Measurements from ENCODE around the gene TMEM95.
"Not testable (repeated sequence)": the region's sequence is repeated elsewhere in the genome, so short reads cannot be mapped to it uniquely, and the experiment has no call there.

TMEM95 gene

DNA sequence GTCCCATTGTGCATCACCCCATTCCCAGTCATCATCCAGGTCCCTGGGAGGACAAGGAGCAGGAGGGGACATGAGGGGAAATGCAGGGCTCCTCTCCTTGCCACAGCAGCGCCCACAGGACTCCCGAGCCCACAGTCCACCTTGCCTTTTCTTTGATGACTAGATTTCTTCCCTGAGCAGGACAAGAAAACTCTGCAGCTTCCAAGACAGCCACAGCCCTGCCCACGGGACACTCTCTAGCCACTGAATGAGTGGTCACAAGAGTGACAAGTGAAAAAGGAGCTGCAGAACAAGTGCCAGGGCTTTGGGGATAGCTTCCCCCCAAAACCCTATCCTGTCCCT lies 30.5 kb upstream of the TMEM95 start:
- no peak for DNase-seq

DNA sequence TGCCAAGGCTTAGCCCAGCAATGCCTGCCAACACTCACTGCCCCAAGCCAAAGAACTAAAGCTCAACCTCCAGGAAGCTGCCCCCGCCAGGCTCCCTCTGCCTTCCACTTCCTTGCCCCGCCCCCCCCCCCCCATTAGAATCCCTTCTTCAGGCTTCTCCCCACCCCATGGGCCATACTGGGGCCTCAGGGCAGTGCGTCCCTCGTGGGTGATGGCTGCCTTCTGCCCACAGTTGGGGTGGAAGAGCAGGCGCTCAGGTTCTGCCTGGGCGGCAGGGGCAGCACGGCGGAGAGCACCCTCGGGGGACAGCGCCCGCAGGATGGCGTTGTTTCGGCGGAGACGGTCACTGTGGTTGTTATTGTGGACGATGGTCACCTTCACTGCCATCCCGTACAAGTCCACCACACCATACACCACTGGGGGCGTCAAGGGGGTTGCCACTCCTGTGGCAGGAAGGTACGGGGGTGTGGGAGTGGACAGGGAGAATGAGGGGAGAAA lies 29.9 kb upstream of the TMEM95 start:
- DNase-seq = no peak

DNA sequence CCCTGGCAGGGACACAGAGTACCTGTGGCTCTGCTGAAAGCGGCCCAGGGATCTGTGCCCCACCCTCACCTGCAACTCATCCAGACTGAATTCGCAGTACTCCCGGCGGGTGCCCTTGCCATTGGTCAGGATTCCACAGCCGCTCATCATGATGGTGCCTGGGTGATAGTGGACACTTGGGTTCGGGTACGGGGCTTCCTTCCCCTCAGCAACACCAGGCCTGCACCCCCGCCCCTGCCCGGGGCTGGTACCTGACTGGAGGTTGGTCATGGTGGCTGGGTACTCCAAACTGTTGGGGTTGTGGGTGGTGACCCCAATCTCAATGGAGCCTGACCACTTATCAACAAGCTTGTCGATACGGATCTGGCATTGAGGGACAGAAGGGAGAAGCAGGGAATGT lies 28.8 kb upstream of the TMEM95 start:
- DNase-seq = no peak

DNA sequence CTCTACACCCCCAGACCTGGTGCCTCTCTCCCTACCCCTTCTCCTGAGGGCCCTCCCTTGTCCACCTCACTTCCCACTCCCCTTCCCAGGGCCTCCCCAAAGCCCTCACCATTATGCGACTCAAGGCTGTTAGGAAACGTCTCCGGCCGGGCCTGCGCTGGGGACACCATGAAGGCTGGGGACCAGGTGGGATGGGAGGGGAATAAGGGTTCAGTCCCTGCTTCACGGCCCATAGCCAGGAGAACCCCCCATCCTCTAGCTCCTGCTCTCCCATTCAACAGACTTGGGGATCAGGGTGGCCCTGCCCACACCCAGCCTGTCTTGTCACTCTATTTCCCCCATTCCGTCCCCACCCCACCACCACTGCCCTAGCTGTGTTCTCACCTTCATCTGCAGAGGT lies 27.9 kb upstream of the TMEM95 start:
- no peak for DNase-seq

DNA sequence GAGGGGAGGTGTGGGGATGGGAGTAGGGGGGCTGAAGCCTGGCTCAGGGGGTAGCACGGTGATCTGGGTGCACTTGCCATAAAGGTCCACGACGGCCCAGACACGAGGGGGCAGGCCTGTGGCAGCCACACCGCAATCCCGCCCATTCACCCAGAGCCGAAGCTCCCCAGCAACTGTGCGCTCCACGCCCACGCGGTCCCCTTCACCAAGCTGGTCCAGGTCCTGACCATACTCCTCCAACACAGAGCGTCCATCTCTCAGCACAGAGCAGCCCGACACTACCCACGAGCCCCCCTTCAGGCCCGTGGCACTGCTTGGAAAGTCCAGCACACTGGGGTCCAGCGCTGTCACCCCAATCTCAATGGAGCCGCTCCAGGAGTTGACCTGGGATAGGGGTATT lies 27.5 kb upstream of the TMEM95 start:
- DNase-seq = no peak

GRCh38 chr17:7328009-7328408 lies 26.9 kb upstream of the TMEM95 start:
- DNase-seq = no peak

GRCh38 chr17:7328840-7329373 lies 26.0 kb upstream of the TMEM95 start, which contains the start of gene NEURL4:
TSS of gene NEURL4 (minus strand) at chr17:7329335. CDS start at chr17:7329312, 23 bp downstream.
- no peak for DNase-seq

DNA sequence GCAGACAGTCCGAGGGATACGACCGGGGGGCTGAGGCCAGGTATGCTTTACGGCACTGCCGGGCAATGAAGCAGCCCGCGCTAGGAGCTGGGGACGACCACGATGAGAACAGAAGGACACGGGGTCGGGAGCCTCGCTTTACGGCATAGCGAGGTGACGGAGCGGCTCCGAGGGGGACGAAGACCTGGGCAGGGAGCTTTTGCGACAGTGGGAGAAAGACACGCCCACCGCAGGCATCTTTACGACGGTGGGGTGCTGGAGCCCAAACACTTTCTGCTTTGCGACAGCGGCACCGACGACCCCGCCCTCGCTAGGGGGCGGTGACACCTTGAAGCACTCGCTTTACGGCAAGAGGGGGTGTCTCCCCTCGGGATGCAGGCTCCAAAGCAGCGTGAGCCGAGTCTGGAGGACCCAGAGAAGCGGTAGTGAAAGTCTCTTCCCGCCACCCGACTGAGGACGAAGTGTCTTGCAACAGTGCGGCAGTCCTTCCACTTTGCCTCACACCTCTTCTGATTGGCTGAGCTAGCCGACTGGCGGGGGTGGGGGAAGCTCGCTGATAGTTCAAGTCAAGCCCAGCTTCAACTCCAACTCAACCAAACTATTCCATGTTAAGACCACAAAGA lies 25.5 kb upstream of the TMEM95 start:
- peak; percentile 82 to 90 for DNase-seq

DNA sequence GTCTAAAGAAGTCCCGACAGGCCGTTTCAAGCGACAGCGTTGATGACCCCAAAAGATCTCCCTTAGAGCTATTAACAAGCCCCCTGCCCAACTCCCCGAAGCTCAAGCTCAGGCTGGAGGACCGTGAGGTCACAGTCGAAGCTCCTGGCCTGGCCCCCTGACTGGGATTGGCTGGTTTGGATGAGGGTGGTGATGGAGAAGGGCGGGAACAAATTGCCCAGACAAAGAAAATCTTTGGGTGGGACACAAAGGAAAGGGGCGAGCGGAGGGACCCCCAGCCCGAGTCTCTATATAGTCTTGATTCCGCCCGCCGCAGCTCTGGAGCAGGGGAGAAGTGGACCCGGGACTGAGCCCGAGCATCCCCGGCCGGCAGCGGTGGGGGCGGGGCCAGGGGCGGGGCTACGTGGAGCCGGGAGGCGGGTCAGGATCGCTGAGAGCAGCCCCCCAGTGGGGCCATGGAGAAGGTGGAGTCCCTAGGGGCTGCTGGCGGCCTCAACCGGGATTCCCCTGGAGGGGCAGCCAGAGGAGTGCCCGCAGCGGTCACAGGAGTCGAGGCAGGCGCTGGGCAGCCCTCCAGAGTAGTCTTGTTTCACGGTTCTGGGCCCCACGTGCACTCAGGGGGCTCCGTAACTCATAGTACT lies 24.8 kb upstream of the TMEM95 start:
- DNase-seq = no peak

DNA sequence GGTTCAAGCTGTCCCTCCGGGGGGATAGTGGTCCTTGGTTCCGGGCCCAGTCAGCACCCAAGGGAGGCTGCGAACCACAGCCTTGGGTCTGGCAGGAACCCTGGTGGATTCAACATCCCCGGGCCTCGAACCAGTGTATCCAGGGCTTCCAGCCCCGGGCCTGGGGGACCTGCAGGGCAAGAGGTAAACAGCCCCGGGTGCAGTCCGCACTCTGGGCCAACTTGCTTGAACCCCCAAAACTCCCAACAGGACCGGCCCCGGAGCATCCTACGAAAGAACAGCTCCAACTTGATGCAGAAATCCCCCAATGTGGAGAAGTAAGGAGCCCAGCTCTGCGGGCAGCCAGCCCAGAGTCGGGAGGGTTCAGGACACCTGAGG lies 24.3 kb upstream of the TMEM95 start:
- DNase-seq = no peak

- DNase-seq = no peak
These were observed 22.8 kb upstream of the TMEM95 start for GRCh38 chr17:7332111-7332510.

DNA sequence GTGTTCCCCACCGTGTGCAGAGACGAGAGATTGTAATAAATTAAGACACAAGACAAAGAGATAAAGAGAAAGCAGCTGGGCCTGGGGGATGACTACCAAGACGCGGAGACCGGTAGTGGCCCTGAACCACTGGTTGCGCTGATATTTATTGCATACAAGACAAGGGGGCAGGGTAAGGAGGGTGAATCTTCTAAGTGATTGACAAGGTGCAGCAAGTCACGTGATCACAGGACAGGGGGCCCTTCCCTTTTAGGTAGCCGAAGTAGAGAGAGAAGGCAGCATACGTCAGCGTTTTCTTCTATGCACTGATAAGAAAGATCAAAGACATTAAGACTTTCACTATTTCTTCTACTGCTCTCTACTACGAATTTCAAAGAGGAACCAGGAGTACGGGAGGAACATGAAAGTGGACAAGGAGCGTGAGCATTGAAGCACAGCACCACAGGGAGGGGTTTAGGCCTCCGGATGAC lies 22.3 kb upstream of the TMEM95 start:
- DNase-seq = not testable (repeated sequence)

GRCh38 chr17:7334938-7335538 lies 19.9 kb upstream of the TMEM95 start:
- DNase-seq = no peak

DNA sequence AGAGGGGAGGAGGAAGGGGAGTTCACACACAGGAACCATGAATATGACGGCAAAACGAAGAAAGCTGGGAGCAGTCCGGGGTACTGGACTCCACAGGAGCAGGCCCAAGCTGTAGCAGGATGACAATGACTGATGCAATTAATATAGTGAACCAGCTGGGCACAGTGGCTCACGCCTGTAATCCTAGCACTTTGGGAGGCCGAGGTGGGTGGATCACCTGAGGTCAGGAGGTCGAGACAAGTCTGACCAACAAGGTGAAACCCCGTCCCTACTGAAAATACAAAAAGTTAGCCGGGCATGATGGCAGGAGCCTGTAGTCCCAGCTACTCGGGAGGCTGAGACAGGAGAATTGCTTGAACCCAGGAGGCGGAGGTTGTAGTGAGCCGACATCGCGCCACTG lies 19.2 kb upstream of the TMEM95 start:
- not testable (repeated sequence) for DNase-seq

DNA sequence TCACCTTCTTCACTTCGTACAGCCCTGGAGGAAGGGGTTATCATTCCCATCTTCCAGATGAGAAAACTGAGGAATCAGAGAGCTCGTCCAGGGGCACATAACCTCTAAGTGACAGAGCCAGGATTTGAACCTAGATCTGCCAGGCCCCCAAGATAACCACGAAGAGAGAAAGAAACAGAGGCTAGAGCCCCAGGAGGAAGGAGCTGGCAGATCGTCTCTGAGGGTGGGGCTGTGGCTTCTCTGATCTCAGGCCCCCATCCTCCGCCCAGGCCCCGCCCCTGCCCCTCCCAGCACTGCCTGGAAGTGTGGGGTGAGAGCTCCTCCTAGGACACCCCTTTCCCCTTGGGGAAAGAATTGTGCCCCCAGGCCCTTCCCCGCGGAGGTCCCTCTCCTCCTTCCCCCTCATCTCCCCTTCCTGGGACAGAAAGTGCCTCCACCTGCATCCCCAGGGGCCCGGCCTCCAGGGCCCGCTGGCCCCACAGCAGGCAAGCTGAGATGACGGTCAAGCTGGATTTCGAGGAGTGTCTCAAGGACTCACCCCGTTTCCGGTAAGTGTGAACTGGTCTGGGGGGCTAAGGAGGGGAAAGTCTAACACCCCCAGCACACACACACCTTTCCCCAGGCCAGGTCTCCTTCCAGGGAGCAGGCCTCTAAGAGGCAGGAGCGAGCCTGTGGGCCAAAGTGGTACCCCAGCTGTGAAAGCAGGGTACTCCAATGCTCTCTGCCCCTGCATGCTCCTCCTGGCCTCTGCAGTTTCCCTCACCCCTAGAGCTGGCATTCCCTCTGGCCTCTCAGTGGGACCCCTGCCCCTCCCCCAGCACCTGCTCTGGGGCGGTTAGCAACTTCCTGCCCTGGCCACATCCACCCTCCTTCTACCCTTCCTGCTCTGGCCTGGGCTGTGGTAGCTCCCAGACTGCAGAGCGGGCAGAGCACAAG lies 18.4 kb upstream of the TMEM95 start, which contains the start of gene ACAP1:
Gene ACAP1 (plus strand): TSS at position 290 of the 936 bp plus-strand sequence. CDS start 206 bp downstream, at position 496.
- DNase-seq = no peak

DNA sequence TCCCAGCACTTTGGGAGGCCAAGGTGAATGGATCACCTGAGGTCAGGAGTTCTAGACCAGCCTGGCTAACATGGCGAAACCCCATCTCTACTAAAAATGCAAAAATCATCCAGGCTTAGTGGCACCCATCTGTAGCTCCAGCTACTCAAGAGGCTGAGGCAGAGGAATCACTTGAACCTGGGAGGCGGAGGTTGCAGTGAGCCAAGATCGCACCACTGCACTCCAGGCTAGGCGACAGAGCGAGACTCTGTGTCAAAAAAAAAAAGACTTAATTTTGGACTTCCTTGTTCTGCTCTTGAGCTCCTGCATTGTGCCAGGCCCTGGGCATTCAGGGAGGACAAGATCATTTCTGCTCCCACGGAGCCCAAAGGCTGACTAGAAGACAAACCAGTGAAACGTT lies 17.4 kb upstream of the TMEM95 start:
- not testable (repeated sequence) for DNase-seq

DNA sequence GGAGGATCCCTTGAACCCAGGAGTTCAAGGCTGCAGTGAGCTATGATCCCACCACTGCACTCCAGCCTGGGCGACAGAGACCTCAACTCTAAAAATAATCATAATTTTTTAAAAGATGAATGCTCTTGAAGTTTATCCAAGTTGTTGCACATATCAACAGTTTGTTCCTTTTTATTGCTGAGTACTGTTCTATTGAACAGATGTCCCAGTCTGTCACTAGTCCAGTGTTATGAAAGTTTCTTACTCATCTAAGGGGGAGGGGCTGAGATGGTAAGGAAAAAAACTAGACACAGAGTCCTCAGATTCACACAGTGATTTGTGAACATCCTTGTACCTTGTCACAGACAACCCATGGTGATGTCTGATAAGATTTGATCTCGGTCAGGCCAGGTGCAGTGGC lies 14.8 kb upstream of the TMEM95 start:
- DNase-seq = no peak

DNA sequence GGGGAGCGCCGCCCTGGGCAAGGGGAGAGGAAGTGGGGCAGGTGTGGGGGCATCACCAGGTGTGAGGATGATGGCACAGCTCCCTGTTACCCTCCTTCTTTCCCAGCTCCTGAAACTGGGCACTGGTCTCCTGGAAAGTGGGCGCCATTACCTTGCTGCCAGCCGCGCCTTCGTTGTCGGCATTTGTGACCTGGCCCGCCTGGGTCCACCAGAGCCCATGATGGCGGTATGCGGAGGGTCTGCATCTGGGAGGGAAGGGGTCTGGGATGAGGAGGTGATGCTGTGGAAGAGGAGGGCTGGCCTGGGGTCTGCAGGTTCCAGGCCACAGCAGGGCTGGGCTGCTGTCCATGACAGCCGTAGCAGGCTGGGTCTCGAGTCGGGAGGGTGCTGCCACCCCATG lies 13.1 kb upstream of the TMEM95 start:
- DNase-seq = no peak

DNA sequence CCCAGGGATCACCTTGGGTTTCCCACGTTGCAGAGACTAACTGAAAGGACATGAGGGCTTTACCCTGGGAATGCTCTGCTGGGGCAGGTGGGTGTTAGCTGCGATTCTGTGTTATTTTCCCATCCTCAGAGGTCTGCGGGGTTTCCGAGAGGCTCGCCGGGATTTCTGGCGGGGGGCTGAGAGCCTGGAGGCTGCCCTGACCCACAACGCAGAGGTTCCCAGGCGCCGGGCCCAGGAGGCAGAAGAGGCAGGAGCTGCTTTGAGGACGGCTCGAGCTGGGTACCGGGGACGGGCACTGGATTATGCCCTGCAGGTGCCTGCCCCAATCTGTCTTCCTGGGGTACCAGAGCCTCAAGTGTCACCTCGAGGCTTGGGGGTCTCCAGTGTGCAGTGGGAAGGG lies 11.7 kb upstream of the TMEM95 start:
- DNase-seq = no peak

- DNase-seq = no peak
These were observed 8.0 kb upstream of the TMEM95 start for GRCh38 chr17:7346761-7347614.

- no peak for DNase-seq
These were observed 7.1 kb upstream of the TMEM95 start for GRCh38 chr17:7347630-7348477.

Measured in cerebellar nuclear complex (tissue), 1 donor.